Activated CD4-positive, alpha-beta T cell treated with anti-CD3 and anti-CD28 coated beads, Interleukin-2, amount 50 U/mL, for 1 hour (primary cell): Measurements from ENCODE around the gene TMEM59.

Experiments used
- DNase-seq: peaks from one replicate; pipeline ENCODE4 v3.0.0-alpha.2; 2020

TMEM59 gene

DNA sequence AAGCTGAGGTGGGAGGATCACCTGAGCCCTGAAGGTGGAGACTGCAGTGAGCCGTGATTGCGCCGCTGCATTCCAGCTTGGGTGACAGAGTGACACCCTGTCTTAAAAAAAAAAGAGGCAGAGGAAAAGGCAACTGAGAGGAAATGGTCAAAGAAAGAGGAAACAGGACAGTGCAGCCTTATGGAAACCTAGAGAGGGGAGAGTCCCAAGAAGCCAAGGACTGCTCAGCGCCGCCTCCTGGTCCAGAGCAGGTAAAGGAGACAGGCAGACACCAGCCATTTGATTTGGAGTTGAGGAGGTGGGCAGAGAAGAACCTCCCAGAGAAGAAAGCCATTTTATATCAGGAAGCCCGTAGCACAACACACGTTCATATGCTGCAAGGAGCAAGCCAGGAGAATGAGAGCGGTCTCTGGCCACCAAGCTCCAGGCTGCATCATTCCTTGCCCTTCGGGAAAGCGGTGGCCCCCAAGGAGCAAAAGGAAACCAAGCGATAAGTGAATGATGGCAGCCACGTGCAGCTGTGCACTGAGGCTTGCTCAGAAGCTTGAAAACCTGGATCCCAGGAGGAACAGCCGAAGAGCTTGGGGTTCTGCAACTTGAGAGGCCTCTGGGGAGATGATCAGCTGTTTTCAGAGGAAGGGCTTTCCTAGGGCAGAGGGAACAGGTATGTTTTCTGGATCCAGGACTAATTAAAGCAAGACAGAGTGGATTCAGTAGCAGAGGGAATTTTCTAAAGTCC lies 73.1 kb downstream of the TMEM59 start:
- DNase-seq: no peak
